Measurements from ENCODE around the gene ANKRD33B. TPM values are rescaled to one million over a fixed set of nuclear protein-coding genes. Genes with fewer than 3 reads are reported as not detected.

The ANKRD33B gene
- total and polyA plus RNA-seq, 2 experiments from 2014 or later: 0.71 to 1.5 TPM

DNA sequence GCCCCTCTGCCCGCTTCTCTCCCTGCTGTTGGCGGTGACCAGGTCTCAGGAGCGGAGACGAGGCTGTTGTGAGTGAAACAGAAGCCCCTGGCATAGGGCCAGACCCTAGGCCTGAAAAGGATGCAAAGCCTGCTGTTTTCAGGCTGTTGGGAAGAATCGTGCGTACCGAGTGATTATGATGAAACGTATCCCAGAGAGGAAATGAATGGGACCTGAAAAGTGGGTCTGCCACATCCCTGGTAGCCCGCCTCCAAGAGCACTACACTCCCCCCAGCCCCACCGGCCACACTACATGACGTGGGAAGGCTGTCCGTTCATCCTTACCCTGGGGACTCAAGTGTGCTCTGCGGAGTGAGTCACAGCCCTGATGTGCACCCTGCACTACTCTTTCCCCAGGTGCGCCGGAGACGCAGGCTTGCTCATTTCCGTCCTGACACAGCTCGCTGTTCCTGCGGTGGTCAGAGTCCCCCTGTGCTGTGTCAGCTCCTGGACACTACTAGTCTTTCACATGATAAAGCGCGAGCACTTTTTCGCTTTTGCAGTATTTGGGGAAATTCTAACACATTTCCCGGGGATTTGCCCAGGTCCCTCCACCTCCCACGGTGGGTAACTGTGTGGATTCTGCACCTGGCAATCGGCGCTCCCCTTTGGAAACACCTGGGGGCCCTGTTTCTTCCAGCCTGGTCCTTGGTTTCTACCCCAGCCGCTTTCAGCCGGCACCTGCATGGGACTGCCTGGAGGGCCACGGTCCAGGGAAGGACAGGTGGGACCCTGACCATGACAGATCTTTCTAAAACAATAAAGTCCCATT, 91.5 kb downstream of the ANKRD33B start:
- DNase-seq: no peak
- H3K4me1 ChIP-seq (ENCODE audit: insufficient read depth): 0 out of 2 replicates have a peak, but pooled peaks cover 3% of the 10 kb centered on the region
- H3K36me3 ChIP-seq (ENCODE audit: low read depth): no peaks in the 10 kb centered on the region
- no peak overlapping the region for H3K4me3 ChIP-seq
- no peaks in the 10 kb centered on the region for H3K9me2 ChIP-seq (ENCODE audit: insufficient read depth)
- no peaks in the 10 kb centered on the region; the same call in 1 of the 2 replicates for H4K20me1 ChIP-seq (ENCODE audit: insufficient read depth)
- no peaks in the 10 kb centered on the region for H3K9me3 ChIP-seq (ENCODE audit: low read depth)
- in situ Hi-C loops (cut with MboI): no loop called here
- H3K79me2 ChIP-seq (ENCODE audit: insufficient read depth): no peaks in the 10 kb centered on the region
- no peak overlapping the region for H2AFZ ChIP-seq
- H3F3A ChIP-seq (ENCODE audit: insufficient read depth): no peaks in the 10 kb centered on the region
- no peak overlapping the region for H3K4me2 ChIP-seq (ENCODE audit: unreplicated experiment)
- no peak overlapping the region for H3K9ac ChIP-seq
- H3K27ac ChIP-seq: no peak overlapping the region
- TF ChIP-seq EZH2 (IDR thresholded peaks at IDR 0.05; ENCODE audit: insufficient read depth, poor library complexity, severe bottlenecking) (no peak), EZH2phosphoT487 (IDR thresholded peaks at IDR 0.05; ENCODE audit: insufficient read depth, low read depth) (no peak)
- WGBS, 2 experiments (ENCODE audit: low coverage in 1 of 2, low lambda C conversion rate in 2 of 2, missing lambda C conversion rate in 2 of 2): 90% methylated on average over 28 to 29 of the region's 29 CpGs
- H3K27me3 ChIP-seq (replicated peaks; ENCODE audit: insufficient read depth): no peaks in the 10 kb centered on the region

DNA sequence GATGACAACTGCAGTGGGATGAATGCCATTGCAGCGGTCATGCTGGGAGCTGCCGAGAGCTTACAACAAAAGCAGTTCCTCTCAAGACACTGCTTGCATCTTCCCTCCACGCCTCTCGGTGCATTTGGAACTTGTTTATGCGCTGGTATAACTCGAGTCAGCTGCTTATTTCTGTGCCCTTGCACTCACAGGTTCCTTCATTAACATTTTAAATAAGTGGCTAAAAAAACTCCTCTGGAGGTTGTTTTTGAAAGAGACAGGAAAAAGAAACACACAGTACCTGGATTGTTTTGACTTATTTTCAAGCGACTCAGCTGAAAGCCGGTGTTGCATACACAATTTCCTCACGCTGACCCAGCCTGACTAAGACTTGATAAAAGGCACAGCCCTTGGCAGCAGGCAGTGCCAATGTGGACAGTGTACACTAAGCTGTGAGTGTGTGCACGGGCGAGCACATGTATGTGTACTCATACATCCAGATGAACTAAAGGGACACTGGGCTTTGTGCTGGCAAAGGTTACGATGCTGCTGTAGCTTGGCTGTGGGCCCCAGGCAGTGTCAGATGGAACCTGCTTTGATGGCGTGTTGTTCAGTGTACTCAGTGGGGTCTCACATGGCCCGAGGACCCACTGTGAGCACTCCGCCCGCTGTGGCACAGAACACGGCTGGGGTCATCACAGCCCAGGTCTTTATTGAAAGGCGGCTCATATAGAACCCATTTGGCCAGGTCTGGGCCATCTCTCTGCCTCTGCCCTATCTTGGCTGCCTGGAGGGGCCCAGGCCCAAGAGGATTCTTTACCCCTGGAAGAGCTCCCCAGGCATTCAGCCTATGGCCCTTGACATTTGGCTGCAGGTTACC, 92.3 kb downstream of the ANKRD33B start:
- DNase-seq: peak; percentile 56
- H3K27me3 ChIP-seq (replicated peaks; ENCODE audit: insufficient read depth): no peaks in the 10 kb centered on the region
- H3F3A ChIP-seq (ENCODE audit: insufficient read depth): no peaks in the 10 kb centered on the region
- H3K4me1 ChIP-seq (ENCODE audit: insufficient read depth): 0 out of 2 replicates have a peak, but pooled peaks cover 3% of the 10 kb centered on the region
- no peaks in the 10 kb centered on the region for H3K9me3 ChIP-seq (ENCODE audit: low read depth)
- H3K79me2 ChIP-seq (ENCODE audit: insufficient read depth): no peaks in the 10 kb centered on the region
- no peaks in the 10 kb centered on the region; the same call in 1 of the 2 replicates for H4K20me1 ChIP-seq (ENCODE audit: insufficient read depth)
- H3K27ac ChIP-seq: no peak overlapping the region
- H2AFZ ChIP-seq: no peak overlapping the region
- in situ Hi-C loops (cut with MboI): no loop called here
- no peak overlapping the region for H3K4me2 ChIP-seq (ENCODE audit: unreplicated experiment)
- no peak overlapping the region for H3K4me3 ChIP-seq
- WGBS, 2 experiments (ENCODE audit: low coverage in 1 of 2, low lambda C conversion rate in 2 of 2, missing lambda C conversion rate in 2 of 2): 77 to 78% methylated on average over 18 of the region's 18 CpGs
- TF ChIP-seq EZH2 (IDR thresholded peaks at IDR 0.05; ENCODE audit: insufficient read depth, poor library complexity, severe bottlenecking) (no peak), EZH2phosphoT487 (IDR thresholded peaks at IDR 0.05; ENCODE audit: insufficient read depth, low read depth) (no peak)
- H3K9ac ChIP-seq: no peak overlapping the region
- H3K36me3 ChIP-seq (ENCODE audit: low read depth): no peaks in the 10 kb centered on the region
- H3K9me2 ChIP-seq (ENCODE audit: insufficient read depth): no peaks in the 10 kb centered on the region

DNA sequence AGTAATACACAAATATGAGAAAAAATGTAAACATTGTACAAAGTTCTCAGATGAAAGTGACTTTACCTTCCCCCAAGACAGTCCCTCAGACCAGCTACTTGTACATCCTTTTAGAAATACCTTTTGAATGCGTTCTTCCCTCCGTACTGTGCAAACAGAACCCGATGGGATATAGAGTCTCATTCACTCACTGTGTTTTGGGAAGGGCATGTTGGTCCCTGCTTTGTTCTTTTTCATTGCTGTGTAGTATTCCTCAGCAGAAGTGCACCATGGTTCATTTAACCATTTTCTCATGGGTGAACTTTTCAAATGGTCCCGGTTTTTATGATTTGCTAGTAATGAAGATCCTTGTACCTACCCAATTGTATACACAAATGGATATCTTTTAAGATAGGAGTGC, 94.4 kb downstream of the ANKRD33B start:
- no peak for DNase-seq

DNA sequence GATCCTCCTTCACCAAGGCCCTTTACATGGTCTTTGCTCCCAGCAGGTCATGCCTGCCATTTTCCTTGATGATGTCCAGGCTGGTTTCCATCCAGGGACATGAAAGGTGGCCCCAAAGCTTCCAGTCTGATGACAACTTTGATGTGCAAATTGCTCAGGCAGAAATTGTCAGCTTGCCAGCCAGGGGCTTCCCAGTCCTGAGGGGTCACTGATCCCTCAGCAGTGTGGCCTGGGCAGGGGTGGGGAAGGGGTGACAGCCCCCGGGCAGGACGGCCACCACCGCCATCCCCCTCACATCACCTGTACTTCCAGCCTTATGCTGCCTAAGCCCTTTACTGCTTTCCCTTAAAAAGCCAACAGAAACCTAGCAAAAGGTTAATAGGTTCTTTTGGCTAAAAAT, 96.3 kb downstream of the ANKRD33B start:
- TF ChIP-seq EZH2phosphoT487 (IDR thresholded peaks at IDR 0.05; ENCODE audit: insufficient read depth, low read depth): no peak
- no peak for TF ChIP-seq EZH2 (IDR thresholded peaks at IDR 0.05; ENCODE audit: insufficient read depth, poor library complexity, severe bottlenecking)
- Histone ChIP-seq H3K79me2 (ENCODE audit: insufficient read depth) (no peaks in the 10 kb centered on the region), H3F3A (ENCODE audit: insufficient read depth) (no peaks in the 10 kb centered on the region), H3K36me3 (ENCODE audit: low read depth) (no peaks in the 10 kb centered on the region), H4K20me1 (ENCODE audit: insufficient read depth) (no peaks in the 10 kb centered on the region; the same call in 1 of the 2 replicates), H3K9me2 (ENCODE audit: insufficient read depth) (no peaks in the 10 kb centered on the region), H3K4me2 (ENCODE audit: unreplicated experiment) (no peak overlapping the region), H2AFZ (no peak overlapping the region), H3K9ac (no peak overlapping the region), H3K27me3 (replicated peaks; ENCODE audit: insufficient read depth) (no peaks in the 10 kb centered on the region), H3K4me1 (ENCODE audit: insufficient read depth) (0 out of 2 replicates have a peak, but pooled peaks cover 7% of the 10 kb centered on the region), H3K4me3 (no peak overlapping the region), H3K27ac (no peak overlapping the region), H3K9me3 (ENCODE audit: low read depth) (no peaks in the 10 kb centered on the region)
- DNase-seq: no peak
- in situ Hi-C loops (cut with MboI): no loop called here
- WGBS, 2 experiments (ENCODE audit: low coverage in 1 of 2, low lambda C conversion rate in 2 of 2, missing lambda C conversion rate in 2 of 2): 80 to 87% methylated on average over 3 of the region's 3 CpGs

More for the DNA sequence above, 94.4 kb downstream of the ANKRD33B start:
- no peaks in the 10 kb centered on the region for H3K27me3 ChIP-seq (replicated peaks; ENCODE audit: insufficient read depth)
- no peak overlapping the region for H3K9ac ChIP-seq
- 66 to 69% methylated on average over 4 of the region's 4 CpGs for WGBS, 2 experiments (ENCODE audit: low coverage in 1 of 2, low lambda C conversion rate in 2 of 2, missing lambda C conversion rate in 2 of 2)
- no peak overlapping the region for H3K27ac ChIP-seq
- no peak overlapping the region for H3K4me2 ChIP-seq (ENCODE audit: unreplicated experiment)
- no peaks in the 10 kb centered on the region for H3K79me2 ChIP-seq (ENCODE audit: insufficient read depth)
- H3K36me3 ChIP-seq (ENCODE audit: low read depth): no peaks in the 10 kb centered on the region
- 0 out of 2 replicates have a peak, but pooled peaks cover 3% of the 10 kb centered on the region for H3K4me1 ChIP-seq (ENCODE audit: insufficient read depth)
- H3F3A ChIP-seq (ENCODE audit: insufficient read depth): no peaks in the 10 kb centered on the region
- H4K20me1 ChIP-seq (ENCODE audit: insufficient read depth): no peaks in the 10 kb centered on the region; the same call in 1 of the 2 replicates
- no peaks in the 10 kb centered on the region for H3K9me2 ChIP-seq (ENCODE audit: insufficient read depth)
- in situ Hi-C loops (cut with MboI): no loop called here
- no peak for TF ChIP-seq EZH2phosphoT487 (IDR thresholded peaks at IDR 0.05; ENCODE audit: insufficient read depth, low read depth)
- no peak for TF ChIP-seq EZH2 (IDR thresholded peaks at IDR 0.05; ENCODE audit: insufficient read depth, poor library complexity, severe bottlenecking)
- no peak overlapping the region for H2AFZ ChIP-seq
- no peaks in the 10 kb centered on the region for H3K9me3 ChIP-seq (ENCODE audit: low read depth)
- no peak overlapping the region for H3K4me3 ChIP-seq
